Measurements from ENCODE around the gene HIPK2.

The HIPK2 gene

DNA sequence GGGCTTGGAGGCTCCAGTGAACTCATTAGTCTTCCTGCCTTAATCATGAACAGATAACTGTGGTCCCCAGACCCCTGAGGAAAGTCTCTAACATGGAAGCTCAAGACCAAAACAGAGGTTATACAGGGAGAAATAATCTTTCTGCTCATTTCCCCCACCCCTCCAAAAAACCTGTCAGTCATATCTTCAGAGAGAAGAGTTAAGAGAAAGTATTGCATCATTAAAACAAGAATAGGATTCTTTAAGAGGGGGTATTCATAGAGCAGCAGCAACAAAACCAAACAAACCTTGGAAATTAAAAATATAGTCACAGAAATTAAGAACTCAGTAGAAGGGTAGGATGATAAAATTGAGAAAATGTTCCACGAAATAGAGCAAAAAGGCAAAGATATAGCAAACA, 246.7 kb downstream of the HIPK2 start:
- DNase-seq: no peak

DNA sequence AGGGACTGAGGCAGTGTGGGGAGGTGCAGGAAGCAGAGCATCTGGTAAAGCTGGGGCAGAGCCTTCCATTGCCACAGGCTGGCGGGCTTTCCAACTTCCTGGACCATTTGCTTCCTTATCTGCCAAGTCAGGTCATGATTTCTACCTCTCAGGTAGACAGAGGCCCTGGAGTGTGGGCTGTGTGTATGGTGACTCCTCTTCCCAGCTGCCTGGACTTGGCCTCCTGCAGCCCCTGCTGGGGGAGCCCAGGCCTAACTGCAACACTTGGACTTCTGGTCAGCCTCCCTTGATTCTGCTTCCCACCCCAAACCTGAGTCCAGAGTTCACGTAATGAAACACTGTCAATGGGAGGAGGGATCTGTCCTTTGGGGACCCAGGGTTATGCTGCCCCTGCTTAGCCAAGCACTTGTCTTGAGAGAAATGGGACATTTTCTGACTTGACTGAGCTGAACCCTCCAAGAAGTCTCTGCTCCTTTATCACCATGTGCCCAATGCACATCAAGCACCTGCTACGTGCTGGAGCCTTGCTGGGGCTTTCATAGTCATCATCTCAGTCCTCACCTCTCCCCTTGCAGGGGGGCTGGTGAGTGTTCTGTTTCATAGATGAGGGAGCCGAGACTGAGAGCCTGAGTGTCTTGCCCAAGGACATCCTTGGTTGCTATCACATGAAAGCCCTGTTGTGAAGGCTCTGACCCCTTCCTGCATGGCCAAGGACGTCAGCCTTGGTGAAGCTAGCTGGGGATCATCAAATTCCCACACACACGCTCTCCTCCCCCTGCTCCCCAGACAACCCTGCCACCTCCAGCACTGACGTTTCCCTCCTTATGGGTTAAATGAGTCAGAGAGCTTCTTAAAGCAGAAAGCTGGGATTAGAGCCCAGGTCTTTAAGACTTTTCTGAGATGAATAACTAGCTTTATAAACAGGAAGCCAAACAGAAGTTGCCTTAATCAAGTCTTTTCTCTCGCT, 250.9 kb downstream of the HIPK2 start:
- DNase-seq: no peak

DNA sequence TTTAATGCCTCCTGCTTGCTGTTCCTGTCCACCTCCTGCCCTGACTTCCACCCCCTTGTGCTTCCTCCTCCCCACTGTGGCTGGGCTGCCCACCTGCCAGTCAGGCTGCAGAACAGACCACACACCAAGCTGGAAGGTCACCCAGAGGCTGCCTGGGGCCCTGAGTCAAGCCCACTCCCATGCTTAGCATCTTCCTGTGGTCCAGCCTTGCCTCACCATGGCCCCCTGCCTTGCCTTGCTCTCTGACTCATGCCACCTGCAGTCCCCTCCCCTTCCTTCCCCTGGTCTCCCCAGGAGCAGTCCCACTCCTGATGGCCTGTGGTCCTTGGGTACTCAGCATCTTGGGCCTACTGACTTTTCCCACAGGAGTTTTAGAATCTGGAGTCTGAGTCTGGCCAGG, 252.0 kb downstream of the HIPK2 start:
- no peak for DNase-seq

DNA sequence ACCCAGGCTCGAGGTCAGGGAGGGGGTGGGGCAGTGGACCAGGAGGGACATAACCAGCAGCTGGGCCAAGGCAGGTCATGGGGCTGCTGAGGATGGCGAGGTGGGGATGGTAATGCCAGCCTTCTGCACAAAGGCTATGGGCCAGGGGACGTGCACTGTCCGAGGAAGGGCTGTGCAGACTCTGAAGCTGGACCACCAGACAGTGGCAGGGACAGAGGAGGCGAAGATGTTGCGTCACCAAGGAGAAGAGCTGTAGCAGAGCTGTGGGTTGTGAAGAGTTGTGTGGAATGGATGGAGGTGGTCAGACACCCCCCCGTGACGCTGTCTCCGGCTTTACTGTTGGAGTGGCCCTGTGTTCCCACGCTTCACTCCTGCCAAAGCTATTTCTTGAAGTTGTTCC, 252.6 kb downstream of the HIPK2 start:
- DNase-seq: no peak

DNA sequence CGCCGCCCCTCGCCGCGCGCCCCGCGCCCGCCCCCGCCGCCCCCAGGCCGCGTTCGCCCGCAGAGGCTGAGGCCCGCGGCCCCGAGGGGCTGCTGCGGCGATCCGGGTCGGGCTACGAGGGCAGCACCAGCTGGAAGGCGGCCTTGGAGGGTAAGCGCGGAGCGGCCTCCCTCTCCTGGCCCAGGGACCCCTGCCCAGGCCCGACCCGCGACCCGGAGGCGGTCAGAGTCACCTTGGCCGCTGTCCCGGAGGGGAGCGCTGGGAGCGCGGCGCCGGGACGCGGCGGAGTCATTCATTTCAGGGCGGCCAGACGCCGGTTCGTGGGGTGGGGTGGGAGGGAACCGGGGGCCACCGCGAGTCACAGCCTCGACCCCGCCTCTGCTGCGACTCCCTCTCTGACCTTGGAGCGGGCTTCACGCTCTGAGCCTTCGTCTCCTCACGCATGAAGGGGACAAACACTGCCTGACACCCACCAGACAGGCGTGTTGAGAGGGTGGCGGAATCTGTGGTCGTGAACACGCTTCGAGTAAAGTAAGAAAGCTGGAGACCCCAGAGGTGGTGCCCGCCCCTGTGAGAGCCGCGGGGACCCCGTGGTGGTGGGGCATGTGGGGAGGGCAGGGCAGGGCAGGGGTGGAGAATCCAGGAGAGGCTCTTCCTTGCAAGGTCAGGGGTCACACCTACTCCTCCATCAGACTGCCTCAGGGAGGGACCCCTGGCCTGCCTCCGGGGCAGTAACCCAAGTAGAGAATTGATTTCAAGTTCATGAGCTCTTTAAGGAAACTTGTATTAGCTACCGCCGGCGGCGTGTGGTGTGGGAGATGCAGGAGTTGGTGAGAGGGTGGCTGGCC, 253.6 kb downstream of the HIPK2 start:
- no peak for DNase-seq

DNA sequence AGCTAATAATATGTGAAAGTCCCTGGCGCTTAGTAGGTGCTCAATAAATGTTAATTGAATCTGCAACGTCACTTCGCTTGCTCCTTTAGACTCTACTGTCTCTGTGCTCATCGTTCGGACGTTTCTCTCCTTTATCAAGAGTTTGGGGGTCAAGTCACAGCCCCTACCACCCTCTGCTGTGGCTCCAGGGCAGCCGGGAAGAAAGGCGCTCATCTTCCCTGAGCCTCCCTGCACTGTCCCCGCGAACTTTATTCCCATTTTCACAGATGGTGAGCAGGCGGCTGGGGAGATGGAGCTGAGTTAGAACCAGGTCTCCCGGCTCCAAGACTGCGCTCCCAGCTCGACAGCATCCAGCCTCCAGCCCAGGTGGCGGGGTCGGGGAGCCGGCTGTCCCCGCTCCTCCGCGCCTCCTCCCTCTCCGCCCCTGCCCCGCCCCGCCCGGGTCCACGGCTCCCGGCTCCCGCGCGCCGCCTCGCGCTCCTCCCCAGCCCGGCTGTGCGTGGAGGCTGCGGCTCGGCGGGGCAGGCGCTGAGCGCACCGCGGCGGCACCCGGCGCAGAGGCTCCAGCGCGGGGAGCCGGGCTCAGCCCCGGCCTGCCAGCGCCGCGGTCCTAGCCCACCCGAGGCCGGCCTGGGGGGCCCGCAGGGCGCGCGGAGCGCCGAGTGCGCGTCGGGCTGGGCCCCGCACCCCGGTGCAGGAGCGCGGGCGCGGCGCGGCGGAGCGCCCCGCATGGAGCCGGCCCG, 254.4 kb downstream of the HIPK2 start, which contains the start of gene CLEC2L:
Gene CLEC2L, plus strand, starts transcription at position 487 of the 743 bp plus-strand sequence. Its CDS starts 243 bp downstream, at position 730.
- DNase-seq: no peak

DNA sequence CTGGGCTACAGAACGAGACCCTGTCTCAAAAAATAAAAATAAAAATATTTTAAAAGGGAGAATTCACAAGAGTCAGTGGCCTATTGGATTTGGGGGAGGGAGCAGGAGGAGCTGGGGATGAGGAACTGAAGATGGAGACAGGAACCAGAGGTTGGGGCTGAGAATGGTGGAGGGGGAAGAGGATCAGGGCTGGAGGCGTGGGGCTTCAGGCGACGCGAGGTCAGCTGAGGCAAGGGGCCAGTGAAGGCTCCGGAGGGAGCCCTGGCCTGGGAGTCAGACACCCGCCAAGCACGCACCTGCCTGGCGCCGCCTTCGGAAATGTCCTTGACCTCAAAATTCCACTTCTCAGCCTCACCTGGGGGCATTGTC, 255.0 kb downstream of the HIPK2 start:
- DNase-seq: no peak

DNA sequence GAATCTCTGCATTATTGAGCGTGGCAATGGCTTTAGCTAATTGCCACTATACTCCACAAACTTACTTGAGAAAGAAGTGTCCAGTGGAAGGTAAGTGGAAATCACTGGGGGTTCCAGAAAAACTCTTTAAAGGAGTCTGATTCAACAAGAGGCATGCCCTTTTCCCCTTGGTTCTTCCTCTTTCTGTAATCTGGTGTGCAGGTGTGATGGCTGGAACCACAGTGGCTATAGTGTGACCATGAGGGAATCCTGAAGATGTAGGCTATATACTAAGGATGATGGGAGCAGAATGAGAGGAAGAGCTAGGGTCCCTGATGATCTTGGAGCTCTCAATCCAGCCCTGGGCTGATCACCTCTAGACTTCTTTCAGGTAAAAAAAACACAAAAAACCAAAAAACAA, 256.4 kb downstream of the HIPK2 start:
- no peak for DNase-seq

DNA sequence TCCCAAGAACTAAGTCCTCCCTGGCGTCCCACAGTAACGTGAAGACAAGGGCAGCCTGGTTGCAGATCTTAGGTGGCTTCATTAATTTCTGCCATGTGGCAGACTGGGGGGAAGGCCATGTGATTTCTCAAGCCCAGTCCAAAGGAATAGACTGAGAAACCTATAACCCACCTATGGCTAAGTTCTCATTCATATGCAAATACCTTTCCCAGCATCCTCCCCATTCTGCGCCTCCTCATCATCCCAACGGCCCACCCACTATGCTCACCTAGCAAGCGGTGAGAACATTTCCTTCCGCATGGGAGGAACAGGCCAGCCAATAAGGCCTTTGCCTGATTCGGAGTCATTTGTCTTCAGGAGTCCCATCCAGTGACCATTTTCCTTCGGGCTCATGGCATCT, 262.5 kb downstream of the HIPK2 start:
- DNase-seq: no peak

Data from stimulated activated naive CD4-positive, alpha-beta T cell (primary cell).